Nucleus accumbens (tissue), 56 donors: Measurements from ENCODE around the gene KCNN3.

Source experiments
- DNase-seq, 56 donors: peaks; one replicate each; lab custom pipeline; 2025; lab: John Stamatoyannopoulos, UW

The KCNN3 gene

DNA sequence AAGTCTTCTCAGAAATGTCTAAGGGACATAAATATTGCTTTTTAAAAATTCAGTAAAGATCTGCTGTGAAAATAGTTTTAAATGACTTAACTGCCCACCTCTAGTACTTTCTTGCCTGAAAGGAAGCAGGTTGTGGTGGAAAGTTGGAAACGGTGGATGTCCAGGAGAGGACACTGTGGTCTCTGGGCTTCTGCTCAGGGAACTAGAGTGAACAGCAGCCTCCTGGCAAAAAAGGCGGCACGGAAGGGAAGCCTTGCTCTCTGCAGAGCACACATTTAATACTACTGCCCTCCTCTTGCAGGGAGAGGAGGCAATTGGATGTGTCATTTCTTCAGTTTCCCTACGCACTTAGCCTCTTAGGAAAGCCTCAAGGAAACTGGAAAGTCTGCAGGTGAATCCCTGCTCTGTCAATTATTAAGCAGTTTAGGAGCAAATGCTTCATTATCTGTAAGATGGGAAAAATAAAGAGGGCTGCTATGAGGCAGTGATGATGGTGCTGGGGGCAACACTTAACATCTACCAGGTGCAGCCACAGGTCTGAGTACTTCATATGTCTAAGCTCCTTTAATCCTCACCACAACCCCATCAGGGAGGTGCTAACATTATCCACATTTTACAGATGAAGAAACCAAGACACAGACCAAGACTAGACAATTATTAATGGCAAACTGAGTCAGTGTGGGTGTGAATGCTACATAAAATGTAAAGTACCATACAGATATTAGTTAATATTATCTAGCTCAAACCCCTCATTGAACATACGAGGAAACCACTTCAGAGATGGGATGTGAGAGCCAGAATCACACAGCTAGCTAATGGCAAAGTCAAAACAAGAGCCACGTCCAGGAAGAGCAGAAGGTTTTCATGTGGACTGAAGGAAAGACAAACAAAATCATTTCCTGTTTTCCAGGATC lies 153.2 kb downstream of the KCNN3 start:
- peak in 3 of 56 donors; percentile 17 to 31 (median 22) for DNase-seq

DNA sequence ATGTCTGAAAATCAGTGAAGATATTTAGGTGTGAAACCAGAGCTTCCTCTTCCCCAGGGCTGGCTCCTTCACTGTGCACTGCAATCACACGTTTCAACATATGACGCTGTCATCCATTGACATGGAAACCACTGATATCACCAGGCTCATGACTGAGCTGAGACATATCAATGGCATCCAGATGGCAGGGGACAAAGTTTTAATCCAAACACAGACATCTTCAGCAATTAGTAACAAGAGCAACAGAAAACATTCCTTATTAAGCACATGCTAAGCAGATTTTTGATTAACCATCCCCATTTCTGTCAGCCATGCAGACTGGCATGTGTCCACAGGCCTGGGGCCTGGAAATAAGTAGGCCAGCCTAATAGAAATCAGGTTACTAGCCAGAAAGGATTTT lies 154.1 kb downstream of the KCNN3 start:
- DNase-seq: peak in 1 of 56 donors; percentile 14

DNA sequence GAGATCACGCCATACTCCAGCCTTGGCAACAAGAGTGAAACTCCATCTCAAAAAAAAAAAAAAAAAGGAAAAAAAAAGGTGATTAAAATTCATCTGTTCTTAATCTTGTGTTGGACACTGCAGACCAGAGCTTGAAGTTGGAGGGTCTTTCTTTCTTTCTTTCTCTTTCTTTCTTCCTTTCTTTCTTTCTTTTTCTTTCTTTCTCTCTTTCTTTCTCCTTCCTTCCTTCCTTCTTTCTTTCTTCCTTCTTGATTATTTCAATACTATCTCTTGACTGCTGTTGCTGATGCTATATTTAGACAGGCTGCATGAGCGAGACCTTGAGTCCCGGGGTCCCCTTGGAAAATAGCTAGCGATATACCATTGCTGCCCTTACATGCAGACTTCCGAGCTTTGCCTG lies 154.7 kb downstream of the KCNN3 start:
- no peak for DNase-seq

DNA sequence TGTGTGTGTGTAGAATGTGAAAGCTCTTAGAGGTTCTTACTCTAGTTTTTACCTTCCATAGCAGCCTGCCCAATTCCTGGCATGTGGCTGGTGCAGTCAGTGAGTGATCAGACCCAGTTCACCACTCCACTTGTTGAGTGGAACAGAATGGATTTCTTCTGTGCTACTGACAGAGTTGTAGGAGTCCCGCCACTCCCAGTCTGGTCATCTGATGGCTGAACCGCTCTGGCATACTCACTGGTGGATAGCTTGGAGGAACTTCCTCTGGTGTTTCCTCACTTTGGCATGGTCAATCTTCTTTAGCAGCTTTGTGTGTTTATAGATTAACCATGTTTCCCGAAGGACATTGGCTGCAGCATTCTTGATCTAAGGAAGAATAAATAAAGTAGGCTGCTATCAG lies 155.4 kb downstream of the KCNN3 start:
- DNase-seq: no peak

DNA sequence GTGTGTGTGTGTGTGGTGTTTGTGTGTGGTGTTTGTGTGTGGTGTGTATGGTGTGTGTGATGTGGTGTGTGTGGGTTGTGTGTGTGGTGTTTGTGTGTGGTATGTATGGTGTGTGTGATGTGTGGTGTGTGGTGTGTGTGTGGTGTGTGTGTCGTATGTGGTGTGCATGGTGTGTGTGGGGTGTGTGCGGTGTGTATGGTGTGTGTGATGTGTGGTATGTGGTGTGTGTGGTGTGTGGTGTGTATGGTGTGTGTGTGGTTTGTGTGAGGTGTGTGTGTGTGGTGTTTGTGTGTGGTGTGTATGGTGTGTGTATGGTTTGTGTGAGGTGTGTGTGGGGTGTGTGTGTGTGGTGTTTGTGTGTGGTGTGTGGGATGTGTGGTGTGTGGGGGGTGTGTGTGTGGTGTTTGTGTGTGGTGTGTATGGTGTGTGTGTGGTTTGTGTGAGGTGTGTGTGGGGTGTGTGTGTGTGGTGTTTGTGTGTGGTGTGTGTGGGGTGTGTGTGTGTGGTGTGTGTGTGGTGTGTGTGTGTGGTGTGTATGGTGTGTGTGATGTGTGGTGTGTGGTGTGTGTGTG lies 155.9 kb downstream of the KCNN3 start:
- no peak for DNase-seq

DNA sequence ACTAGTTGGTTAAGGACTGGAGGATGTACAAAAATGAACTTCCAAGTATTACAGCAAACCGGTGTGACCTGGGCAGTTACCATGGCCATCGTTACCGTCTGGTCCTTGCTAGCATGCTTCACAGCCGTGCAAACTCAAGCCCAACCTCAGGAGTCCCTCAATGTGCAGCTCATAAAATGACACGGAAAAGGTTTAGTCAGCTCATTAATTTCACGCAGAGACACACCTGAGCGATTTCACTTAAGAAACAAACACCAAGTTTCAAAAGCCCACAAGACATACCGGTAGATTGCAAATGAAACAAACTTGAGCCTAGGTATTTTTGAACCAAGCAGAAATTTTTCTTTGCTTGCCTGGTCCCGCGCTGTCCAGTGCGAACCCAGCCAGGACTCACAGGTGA lies 157.1 kb downstream of the KCNN3 start:
- no peak for DNase-seq

DNA sequence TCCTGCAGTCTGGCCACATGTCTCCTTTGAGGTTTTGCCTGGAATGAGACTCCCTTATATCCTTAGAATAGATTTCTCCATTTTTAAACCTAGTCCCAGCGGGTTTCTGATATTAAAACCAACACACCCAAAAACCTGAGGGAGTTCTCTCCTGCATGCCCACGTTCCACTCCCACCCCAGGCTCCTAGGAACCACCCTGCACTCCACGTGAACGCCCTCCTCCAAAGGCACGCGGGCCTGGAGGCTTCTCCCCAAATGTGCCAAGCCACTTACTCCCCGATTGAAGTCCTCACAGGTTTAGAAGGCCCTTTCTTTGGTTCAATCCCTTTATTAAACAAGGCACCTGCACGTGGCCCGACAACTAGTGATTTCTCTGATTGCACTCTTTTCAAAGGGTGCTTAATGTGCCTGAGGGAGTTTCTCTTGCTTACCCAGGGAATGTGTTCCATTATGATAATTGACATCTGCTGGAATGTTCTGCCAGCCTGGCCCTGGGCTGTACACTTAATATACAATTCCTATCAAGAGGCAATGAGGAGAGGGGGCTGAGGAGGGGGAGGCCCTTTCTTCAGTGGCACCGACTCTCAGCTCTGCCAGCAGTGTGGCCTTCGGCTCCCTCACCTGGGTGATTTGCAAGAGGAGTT lies 157.8 kb downstream of the KCNN3 start:
- DNase-seq: peak in 20 of 56 donors; percentile 15 to 69 (median 32)

DNA sequence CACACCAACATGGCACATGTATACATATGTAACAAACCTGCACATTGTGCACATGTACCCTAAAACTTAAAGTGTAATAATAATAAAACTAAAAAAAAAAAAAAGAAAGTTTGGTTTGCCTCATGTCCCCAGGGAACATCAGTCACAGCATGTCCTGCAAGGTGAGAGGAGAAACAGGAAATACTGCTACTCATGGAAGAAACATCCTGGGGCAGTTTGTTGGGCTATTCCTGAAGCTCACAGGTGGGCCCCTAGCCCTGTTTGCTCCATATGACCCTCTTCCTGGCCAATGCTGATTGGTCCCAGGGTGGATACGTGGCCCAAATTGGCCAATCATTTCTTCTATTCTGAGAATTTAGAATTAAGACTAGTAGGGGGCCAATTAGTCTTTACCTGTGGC lies 158.7 kb downstream of the KCNN3 start:
- no peak for DNase-seq

DNA sequence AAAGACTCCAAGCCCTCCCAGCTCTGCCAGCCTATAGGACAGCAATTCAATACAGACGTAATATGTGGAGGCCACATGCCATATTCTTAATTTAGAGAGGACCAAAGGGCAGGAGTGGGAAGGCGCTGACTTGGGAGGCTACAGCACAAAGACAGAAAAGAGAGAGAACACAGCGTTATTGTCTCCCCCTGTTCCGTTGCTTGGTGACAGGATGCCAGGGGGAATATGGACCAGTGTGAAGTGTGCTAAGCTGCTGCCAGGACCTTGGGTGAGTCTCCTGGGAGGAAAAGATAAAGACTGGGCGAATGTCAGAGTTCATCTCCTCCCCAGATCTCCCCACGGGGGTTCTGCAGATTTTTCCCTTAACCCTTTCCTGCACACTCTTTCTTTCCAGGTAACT lies 160.0 kb downstream of the KCNN3 start:
- DNase-seq: no peak

DNA sequence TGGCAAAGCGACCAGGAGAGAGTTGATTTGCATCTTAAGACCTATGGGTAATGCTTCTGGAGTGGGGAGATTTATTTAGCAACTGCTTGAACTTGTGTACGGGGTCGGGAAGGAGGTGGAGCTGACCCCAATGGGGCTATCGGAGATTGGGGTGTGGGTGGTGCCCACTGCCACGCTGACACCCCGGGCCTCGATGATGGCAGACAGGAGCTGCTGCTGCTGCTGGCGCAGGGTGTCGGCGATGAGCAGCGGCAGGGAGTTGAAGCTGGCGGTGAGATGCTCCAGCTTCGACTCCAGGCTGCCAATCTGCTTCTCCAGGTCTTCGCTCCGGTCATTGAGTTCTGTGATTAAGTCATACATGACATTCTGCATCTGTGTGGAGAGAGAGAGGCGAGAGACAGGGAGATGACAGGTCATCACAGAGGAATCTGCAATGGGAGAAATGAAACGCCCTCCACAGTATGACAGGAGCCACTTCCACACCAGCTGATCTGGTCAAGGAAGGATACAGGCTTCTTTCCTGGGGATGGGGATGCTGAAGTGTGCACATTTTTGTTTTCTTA lies 162.1 kb downstream of the KCNN3 start:
- DNase-seq: no peak

DNA sequence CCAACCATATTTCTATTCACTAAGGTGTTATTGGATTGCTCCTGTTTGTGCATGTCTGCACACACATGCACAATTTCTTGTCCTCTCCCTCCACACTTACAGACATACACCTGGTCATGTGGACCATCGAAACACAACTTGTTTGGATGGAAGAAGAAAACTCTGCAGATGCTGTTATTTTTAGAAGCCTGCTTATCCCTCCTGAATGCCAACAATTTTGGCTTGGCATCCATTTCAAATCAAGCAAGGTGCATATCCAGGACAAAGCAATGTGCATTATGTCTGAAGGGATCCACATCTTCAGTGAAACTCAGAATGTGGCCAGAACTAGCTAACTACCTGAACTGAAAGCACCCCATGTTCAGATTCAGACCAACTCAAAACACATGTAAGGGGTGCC lies 163.2 kb downstream of the KCNN3 start:
- no peak for DNase-seq

DNA sequence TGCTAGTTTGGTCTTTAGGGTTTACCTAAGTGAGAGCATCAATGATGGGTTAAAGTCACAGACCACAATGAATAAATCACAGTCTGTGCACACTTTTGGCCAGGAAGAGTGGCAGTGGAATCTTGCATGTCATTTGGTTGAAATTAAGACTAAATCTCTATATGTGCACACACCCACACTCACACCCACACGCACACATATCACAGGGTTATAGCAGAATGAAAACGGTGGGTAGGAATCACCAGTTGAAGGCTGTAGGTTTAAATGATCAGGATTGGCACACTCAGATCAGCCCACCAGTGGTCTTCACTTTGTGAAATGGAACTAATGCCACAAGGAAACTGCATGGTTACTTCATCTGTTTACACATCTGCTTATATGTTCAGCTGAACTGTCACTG lies 164.5 kb downstream of the KCNN3 start:
- DNase-seq: no peak

DNA sequence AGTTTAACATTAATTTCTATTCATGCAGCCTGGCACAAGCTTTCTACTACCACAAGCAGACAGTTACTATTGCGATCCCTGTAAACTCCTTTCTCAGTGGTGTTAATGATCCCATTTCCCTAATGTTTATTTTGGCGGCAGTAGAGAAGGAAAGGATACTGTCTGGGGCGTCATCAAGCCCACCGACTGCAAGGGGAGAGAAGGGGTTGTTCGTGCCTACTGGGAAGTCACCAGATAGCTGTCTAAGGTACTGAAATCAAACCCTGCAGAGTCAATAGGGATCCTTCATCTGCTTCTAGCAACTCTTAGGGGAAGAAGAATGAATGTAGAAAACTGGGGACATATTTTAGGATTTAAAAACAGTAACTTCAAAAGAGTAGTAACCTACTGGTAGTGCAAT lies 166.9 kb downstream of the KCNN3 start:
- no peak for DNase-seq

DNA sequence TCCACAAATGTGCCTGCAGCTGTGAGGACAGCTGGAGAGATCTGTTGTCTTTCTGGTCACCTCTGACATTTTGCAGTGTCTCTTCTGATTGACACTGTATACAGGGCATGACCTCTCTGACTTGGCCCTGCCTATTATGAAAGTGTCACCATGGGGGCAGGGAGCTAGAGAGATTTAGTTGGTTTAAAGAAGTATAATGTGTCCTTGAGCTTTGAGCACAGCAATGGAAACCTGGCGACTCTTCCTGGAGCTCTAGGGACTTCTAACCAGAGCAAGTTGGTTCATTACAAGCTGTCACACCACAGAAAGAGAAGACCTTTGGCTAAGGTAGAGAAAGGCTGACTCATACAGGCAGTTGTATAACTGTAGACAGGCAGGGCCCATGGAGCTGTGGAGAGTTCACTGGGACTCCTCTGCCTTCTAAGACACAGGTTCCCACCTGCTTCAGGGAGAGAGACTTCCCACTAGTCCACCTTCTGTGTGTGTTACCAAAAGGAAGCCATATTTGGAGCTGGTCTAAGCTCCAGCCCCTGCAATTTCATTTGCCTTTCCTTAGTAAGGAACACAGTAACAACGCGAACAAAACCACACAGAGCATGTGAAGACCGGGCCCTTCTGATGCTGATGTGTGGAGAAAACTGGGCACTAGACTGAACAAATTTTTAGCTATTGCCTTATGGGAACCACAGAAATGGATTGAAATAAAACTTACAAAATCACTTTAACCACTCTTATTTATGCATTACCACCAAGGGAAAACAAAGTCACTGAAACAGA lies 171.6 kb downstream of the KCNN3 start:
- no peak for DNase-seq

DNA sequence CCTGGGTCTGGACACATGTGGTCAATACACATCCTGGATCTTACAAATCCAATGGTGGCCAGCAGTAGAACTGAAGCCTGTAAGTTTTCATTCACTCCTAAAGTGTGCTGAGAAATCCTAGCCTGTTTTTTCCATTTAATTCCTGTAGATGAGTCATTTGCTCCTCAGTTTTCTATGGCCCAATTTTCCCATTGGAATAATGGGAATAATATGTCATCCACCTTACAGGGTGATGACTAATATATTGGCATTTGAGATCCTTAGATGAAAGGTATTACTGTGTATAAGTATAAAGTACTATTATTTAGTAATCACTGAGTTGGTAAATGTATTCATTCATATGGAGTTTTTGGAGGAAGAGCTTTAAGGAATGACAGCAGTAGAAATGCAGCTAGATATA lies 172.4 kb downstream of the KCNN3 start:
- DNase-seq: no peak

DNA sequence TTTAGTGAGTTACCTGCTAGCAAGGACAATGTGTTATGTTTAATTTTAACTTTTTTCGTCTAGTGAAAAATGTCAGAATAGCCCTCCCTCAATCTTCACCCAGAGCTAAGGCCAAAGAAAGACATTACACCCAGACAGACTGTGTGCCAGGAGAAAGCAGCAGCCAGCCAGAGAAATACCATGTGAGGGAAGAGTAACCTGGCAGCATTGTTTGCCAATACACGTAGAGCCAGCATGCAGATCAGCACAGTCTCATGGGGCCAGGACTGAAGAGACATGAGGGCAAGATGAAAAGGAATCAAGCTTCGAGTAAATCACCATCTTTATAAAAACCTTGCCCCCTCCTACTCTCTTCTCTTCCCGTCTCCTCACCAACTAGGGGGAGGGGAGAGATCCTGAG lies 173.6 kb downstream of the KCNN3 start:
- no peak for DNase-seq

DNA sequence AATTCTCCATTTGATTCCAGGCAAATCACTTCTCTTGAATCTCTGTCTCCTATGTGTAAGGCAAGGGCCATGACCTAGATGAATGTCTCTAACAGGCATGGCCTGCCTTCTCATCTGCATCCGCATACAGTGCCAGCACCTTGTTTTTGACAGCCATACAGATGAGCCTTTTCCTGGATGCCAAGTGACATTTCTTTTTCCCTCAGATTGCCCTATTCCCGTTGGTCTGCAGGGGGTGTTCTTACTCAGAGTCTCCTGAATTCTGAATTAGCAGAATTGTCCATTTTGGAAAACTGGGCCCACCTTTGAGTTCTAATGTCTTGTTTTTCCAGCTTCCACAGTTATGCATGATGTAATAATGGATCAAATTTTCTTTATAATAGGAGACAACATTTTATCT lies 174.1 kb downstream of the KCNN3 start:
- no peak for DNase-seq

DNA sequence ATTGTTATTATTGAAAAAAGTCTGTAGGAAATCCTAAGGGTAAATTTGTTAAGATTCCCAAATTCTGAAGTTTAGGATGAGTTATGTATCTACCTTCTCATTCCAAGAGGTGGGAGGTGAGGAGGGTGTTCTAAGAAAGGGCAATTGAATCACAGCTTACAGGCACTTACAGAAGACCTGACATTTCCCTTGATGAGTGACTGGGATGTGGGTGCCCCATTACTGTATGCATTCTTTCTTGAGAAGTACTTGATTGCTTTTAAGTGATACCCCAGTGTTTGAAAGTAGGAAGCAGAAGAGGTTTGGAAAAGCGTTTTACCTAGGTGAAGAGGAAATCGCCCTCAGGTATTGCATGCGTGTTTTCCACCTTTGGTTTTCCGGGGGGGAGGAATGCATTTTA lies 175.1 kb downstream of the KCNN3 start:
- peak in 6 of 56 donors; percentile 10 to 58 (median 32) for DNase-seq

DNA sequence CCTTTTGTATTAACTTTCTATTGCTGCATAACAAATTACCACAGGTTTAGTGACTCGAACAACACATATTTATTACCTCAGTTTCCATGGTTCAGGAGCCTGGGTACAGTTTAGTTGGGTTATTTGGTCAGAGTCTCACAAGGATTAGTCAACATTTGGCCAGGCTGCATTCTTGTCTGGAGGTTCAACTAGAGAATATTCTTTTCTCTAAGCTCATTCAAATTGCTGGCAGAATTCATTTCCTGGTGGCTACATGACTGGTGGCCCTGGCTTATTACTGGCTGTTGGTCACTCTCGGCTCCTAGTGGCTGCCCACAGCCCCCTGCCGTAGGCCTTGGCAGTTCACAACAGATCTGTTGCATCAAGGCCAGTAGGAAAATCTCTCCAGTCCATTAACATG lies 181.0 kb downstream of the KCNN3 start:
- no peak for DNase-seq

DNA sequence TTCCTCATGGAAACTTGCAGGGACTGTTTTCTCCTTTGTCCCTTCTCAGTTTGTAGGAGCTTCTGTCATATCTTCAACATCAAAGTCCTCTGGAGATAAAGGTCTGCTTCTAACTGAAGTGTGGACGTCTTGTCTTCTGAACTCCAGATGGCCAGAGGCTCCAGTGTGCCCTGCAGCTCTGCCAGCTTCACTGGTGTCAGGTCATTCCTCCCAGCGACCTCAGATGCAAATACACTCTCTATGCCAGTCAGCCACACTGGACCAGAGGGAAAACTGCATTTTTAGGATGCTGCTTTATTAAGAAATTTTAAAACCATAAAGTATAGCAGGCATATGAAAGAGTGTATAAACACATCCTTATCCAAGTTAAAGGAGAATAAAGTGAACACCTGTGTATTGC lies 183.6 kb downstream of the KCNN3 start:
- no peak for DNase-seq

DNA sequence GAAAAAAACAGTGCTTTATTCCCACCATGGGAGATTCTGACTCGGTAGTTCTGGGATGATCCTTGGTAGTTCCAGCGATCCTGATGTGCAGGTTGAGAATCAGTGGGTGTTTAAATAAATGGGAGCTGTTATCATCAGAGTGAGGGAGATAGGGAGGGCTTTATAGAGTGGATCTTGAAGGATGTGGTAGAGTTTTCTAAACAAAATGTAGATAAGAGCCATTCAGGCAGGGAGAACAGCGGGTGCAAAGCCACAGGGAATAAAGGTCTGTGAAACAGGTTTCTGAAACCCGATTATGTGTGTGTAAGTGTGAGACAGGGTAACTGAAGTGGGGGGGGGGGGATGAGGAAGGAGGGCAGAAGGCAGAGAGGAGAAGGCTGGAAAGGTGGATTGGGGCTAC lies 186.3 kb downstream of the KCNN3 start:
- no peak for DNase-seq
